SK-N-SH (cell line): ENCODE measurements around the gene GALNT6.

Source experiments
- CTCF ChIP-seq: fragments of 200-600 bp; sonication (generic); IDR thresholded peaks from 2 replicates; pipeline ENCODE4 v1.6.1; 2017; ENCODE audit warnings: antibody characterized with exemption, mild to moderate bottlenecking, moderate library complexity
- NFIC ChIP-seq: IDR thresholded peaks from 2 replicates; pipeline ENCODE4 v1.4.0; 2012; ENCODE audit warnings: borderline replicate concordance
- POLR2AphosphoS5 ChIP-seq: IDR thresholded peaks from 2 replicates; pipeline ENCODE4 v1.6.1; 2012; ENCODE audit warnings: low read depth, low read length
- RAD21 ChIP-seq: IDR thresholded peaks from 2 replicates; pipeline ENCODE4 v1.6.1; 2012; ENCODE audit warnings: mild to moderate bottlenecking, low read length
- REST ChIP-seq: IDR thresholded peaks from 2 replicates; pipeline ENCODE4 v1.6.1; 2012; ENCODE audit warnings: mild to moderate bottlenecking, low read depth, low read length, moderate library complexity
- USF1 ChIP-seq: IDR thresholded peaks from 2 replicates; pipeline ENCODE4 v1.4.0; 2012; ENCODE audit warnings: low read depth, borderline replicate concordance

- no peak for TF ChIP-seq REST
- no peak for TF ChIP-seq RAD21
- no peak for TF ChIP-seq CTCF
- TF ChIP-seq USF1: no peak
- no peak for TF ChIP-seq NFIC
- no peak for TF ChIP-seq POLR2AphosphoS5
These were observed 69.3 kb downstream of the GALNT6 start for GRCh38 chr12:51321882-51322281.
